ENCODE data around the gene COQ9.

Gene COQ9

GRCh38 chr16:57407521-57408353 lies 39.5 kb upstream of the COQ9 start:
- Histone ChIP-seq H4K20me1 (ENCODE audit: insufficient read depth, low read length, poor library complexity, severe bottlenecking) (no peaks in the 10 kb centered on the region), H3K79me2 (ENCODE audit: insufficient read depth, low read length) (no peaks in the 10 kb centered on the region), H2AFZ (ENCODE audit: low read length) (no peak overlapping the region), H3K4me3 (ENCODE audit: low read length, poor library complexity, severe bottlenecking) (no peak overlapping the region), H3K9me2 (replicated peaks; ENCODE audit: low read depth, low read length) (no peaks in the 10 kb centered on the region), H3K4me1 (ENCODE audit: insufficient read depth, low read length, poor library complexity, severe bottlenecking) (peaks cover 4% of the 10 kb centered on the region), H3K9ac (ENCODE audit: low read depth, low read length, poor library complexity, severe bottlenecking) (no peak overlapping the region), H3K36me3 (ENCODE audit: insufficient read depth, low read length) (no peaks in the 10 kb centered on the region), H3K9me3 (ENCODE audit: insufficient read depth, low read depth, low read length) (no peaks in the 10 kb centered on the region), H3K4me2 (ENCODE audit: low read depth, low read length, poor library complexity, severe bottlenecking) (no peak overlapping the region), H3F3A (ENCODE audit: low read depth) (no peaks in the 10 kb centered on the region), H3K27me3 (ENCODE audit: insufficient read depth, low read length, poor library complexity, severe bottlenecking) (no peaks in the 10 kb centered on the region)
- no peak for TF ChIP-seq CTCF (conservative IDR thresholded peaks at IDR 0.05; ENCODE audit: low read length)
- TF ChIP-seq EZH2phosphoT487 (IDR thresholded peaks at IDR 0.05; ENCODE audit: borderline replicate concordance) = no peak

GRCh38 chr16:57409065-57409464 lies 38.2 kb upstream of the COQ9 start:
- Histone ChIP-seq H3K27me3 (ENCODE audit: insufficient read depth, low read length, poor library complexity, severe bottlenecking) (no peaks in the 10 kb centered on the region), H3K4me1 (ENCODE audit: insufficient read depth, low read length, poor library complexity, severe bottlenecking) (peaks cover 4% of the 10 kb centered on the region)
- TF ChIP-seq EZH2phosphoT487 (IDR thresholded peaks at IDR 0.05; ENCODE audit: borderline replicate concordance) (no peak), CTCF (conservative IDR thresholded peaks at IDR 0.05; ENCODE audit: low read length) (no peak)

GRCh38 chr16:57409870-57410587 lies 37.2 kb upstream of the COQ9 start:
- H3F3A ChIP-seq (ENCODE audit: low read depth) = no peaks in the 10 kb centered on the region
- TF ChIP-seq EZH2phosphoT487 (IDR thresholded peaks at IDR 0.05; ENCODE audit: borderline replicate concordance) (no peak), CTCF (conservative IDR thresholded peaks at IDR 0.05; ENCODE audit: low read length) (no peak)
- no peak overlapping the region for H3K4me3 ChIP-seq (ENCODE audit: low read length, poor library complexity, severe bottlenecking)
- H3K9me3 ChIP-seq (ENCODE audit: insufficient read depth, low read depth, low read length) = no peaks in the 10 kb centered on the region
- H3K79me2 ChIP-seq (ENCODE audit: insufficient read depth, low read length) = no peaks in the 10 kb centered on the region
- no peaks in the 10 kb centered on the region for H3K36me3 ChIP-seq (ENCODE audit: insufficient read depth, low read length)
- H4K20me1 ChIP-seq (ENCODE audit: insufficient read depth, low read length, poor library complexity, severe bottlenecking) = no peaks in the 10 kb centered on the region
- H3K9ac ChIP-seq (ENCODE audit: low read depth, low read length, poor library complexity, severe bottlenecking) = no peak overlapping the region
- peaks cover 4% of the 10 kb centered on the region for H3K4me1 ChIP-seq (ENCODE audit: insufficient read depth, low read length, poor library complexity, severe bottlenecking)
- H3K4me2 ChIP-seq (ENCODE audit: low read depth, low read length, poor library complexity, severe bottlenecking) = no peak overlapping the region
- no peaks in the 10 kb centered on the region for H3K27me3 ChIP-seq (ENCODE audit: insufficient read depth, low read length, poor library complexity, severe bottlenecking)
- H3K9me2 ChIP-seq (replicated peaks; ENCODE audit: low read depth, low read length) = no peaks in the 10 kb centered on the region
- no peak overlapping the region for H2AFZ ChIP-seq (ENCODE audit: low read length)

More at GRCh38 chr16:57409065-57409464, 38.2 kb upstream of the COQ9 start:
- H3K36me3 ChIP-seq (ENCODE audit: insufficient read depth, low read length) = no peaks in the 10 kb centered on the region
- no peaks in the 10 kb centered on the region for H3K79me2 ChIP-seq (ENCODE audit: insufficient read depth, low read length)
- H3K9me3 ChIP-seq (ENCODE audit: insufficient read depth, low read depth, low read length) = no peaks in the 10 kb centered on the region
- no peaks in the 10 kb centered on the region for H4K20me1 ChIP-seq (ENCODE audit: insufficient read depth, low read length, poor library complexity, severe bottlenecking)
- H3K4me3 ChIP-seq (ENCODE audit: low read length, poor library complexity, severe bottlenecking) = no peak overlapping the region
- H3K4me2 ChIP-seq (ENCODE audit: low read depth, low read length, poor library complexity, severe bottlenecking) = no peak overlapping the region
- H3K9ac ChIP-seq (ENCODE audit: low read depth, low read length, poor library complexity, severe bottlenecking) = no peak overlapping the region
- no peaks in the 10 kb centered on the region for H3K9me2 ChIP-seq (replicated peaks; ENCODE audit: low read depth, low read length)
- no peak overlapping the region for H2AFZ ChIP-seq (ENCODE audit: low read length)
- no peaks in the 10 kb centered on the region for H3F3A ChIP-seq (ENCODE audit: low read depth)
